HG03103 (cell line): ENCODE data around the gene CAMKMT.

ENCODE experiments used
- ATAC-seq: cut with Tn5 transposase; IDR thresholded peaks from one replicate; pipeline ENCODE4 v1.9.1; 2021; ENCODE audit warnings: low read depth; ENCODE audit not compliant: unreplicated experiment

The CAMKMT gene

DNA sequence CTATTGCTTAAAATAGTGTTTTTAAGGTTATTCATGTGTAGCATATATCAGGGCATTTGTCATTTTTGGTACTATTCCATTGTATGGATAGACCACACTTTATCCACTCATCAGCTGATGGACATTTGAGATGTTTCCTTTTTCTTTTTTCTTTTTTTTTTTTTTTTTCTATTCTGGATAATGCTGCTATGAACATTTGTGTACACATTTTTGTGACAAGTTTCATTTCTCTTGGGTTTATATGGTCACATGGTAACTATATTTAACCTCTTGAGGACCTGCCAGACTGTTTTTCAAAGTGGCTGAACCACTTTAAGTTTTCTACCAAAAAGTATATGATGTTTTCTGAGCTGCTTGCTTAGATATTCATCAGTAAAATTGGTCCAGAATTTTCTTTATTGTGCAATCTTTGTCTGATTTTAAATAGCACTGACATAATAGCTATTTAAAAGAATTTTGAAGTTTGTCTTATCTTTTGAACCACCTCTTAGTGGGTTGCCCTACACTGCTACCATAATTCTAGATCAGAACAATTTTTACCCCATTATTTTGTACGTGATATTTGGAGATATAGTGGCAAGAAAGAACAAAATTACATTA, 360.4 kb downstream of the CAMKMT start:
- no peak for ATAC-seq

DNA sequence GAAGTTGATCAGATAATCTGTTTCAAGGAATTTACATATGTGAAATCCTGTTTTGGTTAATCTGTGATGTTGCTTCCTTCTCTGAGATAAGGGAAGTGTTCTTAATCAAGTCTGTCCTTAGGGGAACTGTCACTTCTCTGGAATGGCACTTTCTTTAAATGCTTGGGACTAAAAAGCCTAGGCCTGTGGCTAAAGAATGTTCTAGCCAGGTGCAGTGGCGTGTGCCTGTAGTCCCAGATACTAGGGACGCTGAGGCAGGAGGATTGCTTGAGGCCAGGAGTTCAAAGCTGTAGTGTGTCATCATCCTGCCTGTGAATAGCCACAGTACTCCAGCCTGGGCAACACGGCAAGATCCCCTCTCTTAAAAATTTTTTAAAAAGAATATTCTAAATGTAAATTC, 362.2 kb downstream of the CAMKMT start:
- ATAC-seq = no peak

DNA sequence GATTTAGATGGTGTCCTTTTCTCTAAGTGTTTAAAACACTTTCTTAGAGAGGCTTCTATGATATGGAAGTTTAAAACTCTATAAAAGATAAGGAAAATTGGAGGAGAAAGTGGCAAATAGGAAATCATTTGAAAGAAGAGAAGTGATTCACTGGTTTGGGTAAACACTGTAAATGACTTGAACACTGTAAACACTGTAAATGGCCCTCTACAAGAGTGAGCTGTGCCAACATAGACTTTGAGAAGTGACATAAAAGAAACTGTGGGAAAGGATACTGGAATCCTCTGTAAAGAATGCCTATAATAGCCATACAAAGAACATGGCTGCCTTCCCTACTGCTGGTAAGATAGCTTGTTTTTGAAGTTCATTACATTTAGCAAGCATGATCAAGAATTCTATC, 368.8 kb downstream of the CAMKMT start:
- no peak for ATAC-seq

DNA sequence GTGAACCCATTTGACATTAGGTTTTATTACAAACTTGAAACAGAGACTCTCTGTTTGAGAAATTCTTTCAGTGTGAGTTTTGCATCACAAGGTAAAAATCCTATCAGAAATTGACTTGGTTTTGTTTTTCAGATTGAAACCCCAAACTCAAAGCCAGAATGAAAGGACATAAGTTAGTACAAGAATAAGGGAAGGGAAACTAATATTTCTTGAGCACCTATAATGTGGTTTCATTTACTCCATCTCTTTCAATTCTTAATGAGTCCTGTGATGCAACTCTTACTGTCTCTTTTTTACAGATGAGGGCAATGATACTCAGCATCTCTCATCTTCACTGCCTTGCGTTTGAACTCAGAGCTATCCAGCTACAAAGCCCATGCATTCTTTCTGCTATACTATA, 369.8 kb downstream of the CAMKMT start:
- peak; percentile 89 for ATAC-seq

DNA sequence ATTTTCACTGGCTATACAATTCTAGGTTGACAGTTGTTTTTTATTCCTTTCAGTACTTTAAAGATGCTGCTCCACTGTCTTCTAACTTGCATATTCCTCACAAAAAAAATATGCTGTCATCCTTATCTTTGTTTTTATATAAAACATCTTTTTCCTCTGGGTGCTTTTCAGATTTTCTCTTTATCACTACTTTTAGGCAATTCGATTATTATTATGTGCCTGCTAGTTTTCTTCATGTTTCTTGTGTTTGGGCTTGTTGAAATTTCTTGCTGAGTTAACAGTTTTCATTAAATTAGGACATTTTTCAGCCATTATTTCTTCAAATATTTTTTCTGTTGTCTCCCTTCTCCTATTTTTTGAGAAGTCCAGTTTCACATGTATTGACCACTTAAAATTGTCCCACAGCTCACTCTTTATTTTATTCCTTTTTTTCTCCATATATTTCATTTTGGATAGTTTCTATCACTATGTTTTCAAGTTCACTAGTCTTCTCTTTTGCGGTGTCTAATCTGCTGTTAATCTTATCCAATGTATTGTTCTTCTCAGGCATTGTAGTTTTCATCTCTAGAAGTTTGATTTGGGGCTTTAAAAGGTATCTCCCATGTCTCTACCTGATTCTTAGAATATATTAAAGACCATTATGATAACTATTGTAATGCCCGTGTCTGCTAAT, 374.7 kb downstream of the CAMKMT start:
- ATAC-seq = no peak

DNA sequence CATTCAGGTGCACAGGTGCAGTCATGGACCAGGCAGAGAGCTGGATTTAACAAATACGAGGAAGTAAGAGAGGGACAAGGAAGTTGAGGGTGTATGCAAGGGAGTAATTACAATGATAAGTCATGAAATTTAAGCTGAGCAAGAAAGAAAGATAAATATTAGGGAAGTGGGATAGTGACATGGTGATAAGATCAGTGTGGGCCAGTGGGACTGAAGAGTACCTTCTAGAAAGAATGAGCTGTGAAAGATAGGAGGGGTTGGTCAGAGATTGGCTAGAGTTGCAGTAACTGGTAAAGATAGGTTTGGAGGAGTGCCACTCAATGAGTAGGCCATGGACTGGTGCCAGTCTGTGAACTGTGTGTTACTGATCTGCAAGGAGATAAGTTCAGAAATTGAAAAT, 378.9 kb downstream of the CAMKMT start:
- ATAC-seq = no peak

DNA sequence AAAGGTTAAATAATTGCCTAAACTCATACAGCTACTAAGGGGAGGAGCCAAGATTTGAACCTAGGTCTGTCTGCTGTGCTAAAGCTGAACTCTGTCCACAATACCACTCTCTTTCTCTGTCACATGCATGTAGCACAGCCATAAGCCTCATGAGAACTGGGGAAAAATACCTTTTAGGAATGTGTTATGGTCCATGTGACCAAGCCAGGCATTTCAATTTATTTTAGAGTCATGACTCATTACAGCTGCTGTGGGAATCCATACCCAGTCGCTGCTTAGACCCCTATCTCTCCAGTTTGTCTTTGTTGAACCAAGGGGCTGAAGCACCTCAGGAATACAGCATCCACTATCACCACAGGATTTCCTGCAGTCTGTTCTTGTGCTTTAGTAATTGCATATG, 379.8 kb downstream of the CAMKMT start:
- ATAC-seq = no peak

DNA sequence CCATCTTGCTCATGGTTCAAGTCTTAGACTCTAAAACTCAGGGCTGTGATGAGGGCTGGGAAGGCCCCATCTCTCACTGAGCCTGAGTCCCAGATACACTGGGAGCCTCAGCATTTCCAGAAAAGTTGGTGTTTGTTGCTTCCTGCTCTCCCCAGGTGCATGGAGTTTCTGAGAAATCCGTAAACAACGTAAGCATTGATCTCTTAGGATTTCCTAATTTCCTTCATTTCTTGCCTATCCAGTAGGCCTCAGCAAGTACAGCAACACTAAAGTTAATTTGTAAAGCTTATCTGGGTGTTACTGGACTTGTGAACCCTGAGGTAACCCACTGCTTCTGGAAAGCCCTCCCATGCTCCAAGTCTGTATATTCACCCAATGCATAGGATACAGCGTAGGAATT, 380.3 kb downstream of the CAMKMT start:
- ATAC-seq = no peak

DNA sequence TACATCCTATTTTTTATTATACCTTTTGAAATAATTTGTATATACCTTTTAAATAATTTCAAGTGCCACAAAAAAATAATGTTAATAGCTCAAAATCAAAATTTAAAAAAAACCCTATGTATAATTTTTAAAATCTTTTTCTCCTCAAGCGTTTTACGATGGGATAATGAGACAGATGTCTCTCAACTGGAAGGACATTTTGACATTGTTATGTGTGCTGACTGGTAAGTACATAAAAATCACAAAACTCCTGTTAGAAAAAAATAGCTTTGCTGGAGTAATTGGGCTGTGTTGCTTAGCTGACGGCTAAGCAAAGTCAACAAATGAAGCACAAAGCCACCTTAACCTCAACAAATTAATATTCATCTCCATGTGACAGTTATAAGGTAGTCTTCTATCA, 381.7 kb downstream of the CAMKMT start:
- ATAC-seq = no peak

DNA sequence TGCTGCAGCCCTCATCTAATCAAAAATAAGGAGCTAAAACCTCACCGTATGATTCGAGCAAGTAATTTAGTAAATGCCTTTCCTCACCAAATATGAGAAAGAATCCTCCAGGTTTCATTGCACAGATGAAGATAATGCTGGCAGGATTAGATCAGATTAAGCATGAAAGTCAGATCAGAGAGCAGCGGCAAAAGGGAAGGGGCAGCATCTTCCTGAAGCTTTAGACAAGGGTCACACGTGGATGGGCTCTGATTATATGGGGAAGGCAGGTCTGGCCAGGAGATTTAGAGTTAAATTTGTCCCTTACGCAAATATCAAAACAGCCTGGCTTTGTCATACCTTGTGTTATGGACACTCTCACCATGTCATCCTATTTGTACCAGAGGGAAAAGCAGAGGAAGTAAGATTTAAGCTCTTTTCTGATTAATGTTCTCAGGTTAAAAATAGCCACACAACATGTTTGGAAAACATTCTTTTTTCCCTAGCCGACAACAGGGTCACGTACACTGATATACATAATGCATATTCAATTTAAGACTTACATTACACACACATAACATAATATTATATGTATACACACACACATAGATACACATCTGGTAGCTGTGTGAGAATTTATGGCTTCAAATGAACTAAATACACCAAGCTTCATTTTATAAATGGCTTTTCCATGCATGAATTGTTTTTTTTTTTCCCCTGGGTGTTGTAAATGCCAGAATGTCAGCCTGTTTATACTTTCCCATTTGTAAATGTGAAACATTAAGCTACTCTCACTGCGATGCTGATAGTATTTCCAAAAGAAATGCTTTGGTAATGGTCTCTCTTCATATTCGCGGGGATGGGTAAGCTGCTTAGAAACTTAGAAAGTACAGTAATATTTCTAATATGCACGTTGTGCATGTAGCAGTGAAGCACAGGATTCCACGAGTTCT, 383.5 kb downstream of the CAMKMT start:
- ATAC-seq = no peak

DNA sequence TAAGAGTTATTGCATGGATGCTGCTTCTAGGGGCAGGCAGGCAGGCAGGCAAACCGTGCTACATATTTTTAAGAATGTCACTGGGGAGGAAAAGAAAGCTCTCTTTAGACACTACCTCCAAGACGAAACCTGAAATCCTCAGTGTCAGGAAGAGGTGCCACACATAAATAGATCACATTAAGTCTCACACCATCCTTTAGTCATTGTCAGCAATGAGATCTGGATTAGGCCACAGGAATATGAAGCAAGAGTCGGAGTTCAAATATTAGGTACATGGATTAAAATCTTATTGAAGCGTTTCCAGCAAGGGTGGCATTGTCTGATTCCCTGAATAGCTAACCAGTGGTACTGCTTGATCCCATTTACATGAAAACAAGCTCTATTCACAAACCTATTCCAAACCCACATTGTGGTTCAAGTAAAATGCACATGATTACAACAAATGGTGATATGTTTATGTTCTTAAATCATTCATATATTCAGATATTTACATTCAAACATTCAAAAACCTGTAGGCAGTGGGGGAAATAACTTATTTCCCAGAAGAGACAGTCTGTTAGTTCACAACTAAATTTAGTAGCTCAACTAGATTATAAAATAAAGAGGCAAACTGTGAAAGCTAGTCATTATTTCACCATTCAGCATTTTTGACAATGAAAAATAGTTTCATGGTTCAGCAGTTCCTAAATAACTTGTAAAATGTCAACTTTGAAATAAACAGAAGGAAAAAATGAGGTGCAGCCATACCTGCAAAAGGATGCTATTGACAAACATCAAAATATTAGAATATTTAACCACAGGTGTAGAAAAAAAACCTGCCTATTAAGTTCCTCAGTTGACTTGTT, 384.4 kb downstream of the CAMKMT start:
- no peak for ATAC-seq

DNA sequence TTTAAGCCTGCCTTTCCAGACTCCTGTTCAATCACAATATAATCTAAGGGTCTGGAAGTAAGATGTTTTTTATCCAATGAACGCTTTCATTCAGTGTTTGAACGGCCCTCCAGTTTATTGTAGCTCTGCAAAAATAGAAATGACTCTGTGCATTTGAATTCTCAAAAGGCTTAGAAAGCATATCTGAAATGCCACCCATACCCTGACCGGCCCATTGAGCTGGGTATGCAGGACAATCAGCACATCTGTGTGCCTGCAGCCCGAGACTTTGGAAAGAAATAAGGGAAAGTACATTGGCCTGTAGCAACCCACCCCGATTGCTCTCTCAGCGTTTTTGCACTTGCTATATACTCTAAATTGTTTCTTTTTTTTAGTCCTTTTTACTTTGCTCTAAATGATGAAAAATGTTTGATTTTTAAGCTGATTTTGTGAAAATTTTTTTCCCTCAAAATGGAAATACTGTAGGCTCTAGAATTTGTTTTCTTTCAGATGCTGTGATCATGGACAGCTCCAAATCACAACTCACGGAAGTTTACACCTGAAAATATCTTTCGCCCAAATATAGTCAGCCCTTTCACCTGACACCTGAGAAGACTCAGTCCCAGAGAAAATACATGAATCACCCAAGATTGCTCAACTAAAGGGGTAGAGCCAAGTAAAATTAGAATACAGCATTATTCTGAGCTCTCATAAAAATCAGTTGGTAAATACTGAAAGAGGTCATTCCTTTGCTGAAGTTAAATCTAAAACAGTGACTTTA, 385.3 kb downstream of the CAMKMT start:
- ATAC-seq = no peak

DNA sequence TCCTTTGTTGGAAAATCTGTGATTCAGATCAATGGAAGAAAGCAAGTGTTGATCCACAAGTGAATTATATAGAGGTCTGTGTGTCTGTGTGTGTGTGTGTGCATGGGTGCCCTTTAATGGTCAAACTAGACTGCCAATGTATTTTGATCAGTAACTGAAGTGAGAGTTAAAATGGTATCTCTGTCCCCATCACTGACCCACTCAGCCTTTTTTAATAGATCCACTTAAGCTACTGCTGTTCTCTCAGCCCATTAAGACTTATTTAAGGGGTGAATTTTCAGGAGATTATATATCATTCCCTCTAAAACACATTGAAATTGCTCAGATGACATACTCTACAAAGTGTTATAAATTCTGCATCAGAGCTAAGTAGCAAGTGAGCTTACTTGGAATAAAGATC, 386.0 kb downstream of the CAMKMT start:
- ATAC-seq = no peak

DNA sequence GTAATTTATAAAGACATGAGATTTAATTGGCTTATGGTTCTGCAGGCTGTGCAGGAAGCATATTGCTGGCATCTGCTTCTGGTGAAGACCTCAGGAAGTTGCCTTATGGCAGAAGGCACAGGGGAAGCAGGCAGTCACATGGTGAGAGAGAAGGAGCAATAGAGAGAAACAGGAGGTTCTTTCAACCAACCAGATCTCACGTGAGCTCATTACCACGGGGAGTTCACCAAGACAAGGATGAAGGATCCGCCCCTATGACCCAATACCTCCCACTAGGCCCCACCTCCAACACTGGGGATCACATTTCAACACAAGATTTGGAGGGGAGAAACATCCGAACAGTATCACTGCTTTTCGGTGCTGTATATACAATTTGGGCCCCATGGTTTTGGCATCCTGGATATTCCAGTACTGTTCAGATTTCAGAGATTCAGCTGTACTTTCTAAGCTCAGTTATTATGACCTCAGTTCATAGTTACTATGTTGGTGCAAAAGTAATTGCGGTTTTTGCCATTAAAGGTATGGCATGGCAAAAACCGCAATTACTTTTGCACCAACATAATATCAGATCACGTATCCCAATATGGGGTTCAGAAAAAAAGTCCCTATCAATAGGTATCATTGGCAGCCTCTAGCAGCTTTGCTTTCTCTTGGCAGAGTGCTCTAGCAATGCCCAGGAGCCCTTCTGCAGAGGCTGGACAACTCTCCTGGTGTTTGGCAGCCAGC, 390.2 kb downstream of the CAMKMT start:
- ATAC-seq = no peak

DNA sequence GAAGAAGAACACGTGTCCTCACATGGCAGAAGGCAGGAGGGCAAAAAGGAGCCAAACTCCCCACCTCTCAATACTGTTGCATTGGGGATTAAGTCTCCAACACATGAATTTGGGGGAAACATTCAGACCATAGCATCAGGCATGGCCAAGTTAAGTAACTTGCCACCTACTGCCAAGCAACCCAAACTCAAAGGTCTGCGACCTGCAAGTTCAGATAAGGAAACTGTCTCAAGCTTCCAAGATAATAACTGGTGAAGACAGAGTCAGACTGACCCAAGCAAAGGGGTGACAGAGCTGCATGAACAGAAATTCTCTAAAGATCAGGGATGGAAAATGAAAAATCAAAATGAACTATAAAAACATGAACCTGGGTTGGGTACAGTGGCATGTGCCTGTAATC, 391.0 kb downstream of the CAMKMT start:
- ATAC-seq = no peak

DNA sequence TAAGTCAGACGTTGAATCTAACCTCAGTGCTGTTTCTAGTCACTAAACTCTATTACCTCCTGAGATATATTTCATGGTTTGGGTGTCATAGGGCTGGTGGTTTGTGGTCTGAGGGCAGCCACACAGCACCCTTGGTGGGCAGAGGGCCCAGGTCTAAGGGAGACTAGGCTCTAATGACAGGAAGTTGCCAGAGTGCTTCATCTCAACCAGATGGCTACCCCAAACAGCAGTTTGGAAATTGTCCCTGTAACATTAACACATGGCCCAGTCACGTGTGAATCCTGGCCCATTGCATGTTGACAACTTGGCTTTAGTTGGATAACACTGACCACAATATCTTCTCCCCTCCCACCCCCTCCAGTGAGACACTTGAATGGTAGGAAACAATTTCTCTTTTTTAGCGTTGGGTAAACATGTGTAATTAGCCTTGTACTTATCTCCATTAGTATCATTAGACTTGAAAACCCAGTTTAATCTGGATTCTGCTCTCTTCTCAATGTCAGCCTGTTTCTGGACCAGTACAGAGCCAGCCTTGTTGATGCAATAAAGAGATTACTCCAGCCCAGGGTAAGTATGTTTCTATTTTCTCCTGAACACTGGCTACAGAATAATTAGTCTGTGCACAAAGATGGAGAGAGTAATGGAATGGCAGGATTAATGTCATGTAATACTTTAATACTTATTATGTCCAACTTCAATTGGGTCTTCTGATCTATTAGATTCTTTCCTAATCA, 392.0 kb downstream of the CAMKMT start:
- ATAC-seq = no peak

DNA sequence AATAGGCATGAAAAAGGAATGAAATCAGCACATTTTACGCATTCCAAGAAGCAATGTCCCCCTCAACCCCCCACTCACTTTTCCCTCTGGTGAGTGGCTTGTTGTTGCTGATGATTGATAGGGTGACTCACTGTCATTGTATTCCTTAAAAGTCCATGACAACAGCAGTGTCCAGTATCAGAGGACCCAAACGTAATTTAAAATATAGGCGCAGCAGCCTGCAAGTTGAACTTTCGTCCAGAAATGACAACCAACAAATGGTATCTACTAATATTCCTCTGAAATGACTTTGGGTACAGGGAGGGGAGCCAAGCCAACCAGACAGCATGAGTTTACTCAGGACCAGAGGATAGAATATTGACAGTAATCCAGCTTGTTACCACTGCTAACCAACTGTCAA, 396.8 kb downstream of the CAMKMT start:
- no peak for ATAC-seq

DNA sequence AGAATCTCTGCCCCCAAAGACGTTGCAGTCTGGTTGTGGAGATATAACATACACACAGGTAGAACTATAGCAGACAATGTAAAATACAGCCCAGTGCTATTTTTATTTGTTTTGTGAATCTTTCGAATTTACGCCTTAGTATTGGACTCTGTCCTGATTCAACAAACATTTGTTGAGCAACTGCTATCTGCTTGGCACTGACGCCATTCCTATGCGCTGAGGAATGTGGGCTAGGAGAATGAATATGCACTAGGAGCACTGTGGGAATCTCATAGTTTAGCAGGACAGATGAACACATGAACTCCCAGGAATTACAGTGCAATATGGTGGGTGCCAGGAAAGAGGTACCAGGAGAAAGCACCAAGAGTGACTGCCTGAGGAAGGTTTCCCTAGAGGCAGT, 398.1 kb downstream of the CAMKMT start:
- ATAC-seq = no peak

DNA sequence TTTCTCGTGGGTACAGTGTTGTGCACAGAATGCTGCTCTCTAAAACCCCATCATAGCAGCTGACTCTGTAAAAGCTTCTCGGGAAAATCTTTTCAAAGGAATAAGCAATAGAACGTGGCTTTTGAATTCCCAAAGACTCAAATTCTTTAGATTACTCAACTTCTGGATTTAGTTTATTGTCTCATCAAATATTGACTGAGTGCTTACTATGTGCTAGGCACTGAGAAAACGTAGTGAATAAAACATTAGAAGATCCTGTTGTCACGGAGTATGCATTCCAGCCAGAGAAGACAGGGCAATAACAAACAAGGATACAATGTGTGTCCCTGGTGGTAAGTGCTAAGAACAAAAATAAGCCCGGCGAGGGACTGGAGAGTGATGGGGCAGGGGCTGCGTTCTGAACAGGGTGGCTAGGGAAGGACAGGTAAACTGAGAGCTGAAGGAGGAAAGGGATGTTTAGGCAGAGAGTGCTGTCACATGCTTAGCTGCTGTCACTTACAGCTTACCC, 401.6 kb downstream of the CAMKMT start:
- no peak for ATAC-seq
